ENCODE data around the gene ZFP28. TPM values are rescaled to one million over a fixed set of nuclear protein-coding genes. Genes with fewer than 3 reads are reported as not detected.

The ZFP28 gene
- total RNA-seq, 1 experiment from 2014 or later = 9.4 TPM

GRCh38 chr19:56595548-56595899 lies 56.8 kb downstream of the ZFP28 start:
- DNase-seq (ENCODE audit: low read depth) = peak; percentile 29

GRCh38 chr19:56596676-56597075 lies 57.9 kb downstream of the ZFP28 start:
- DNase-seq (ENCODE audit: low read depth) = no peak

GRCh38 chr19:56597696-56598095 lies 58.9 kb downstream of the ZFP28 start:
- DNase-seq (ENCODE audit: low read depth) = no peak

- DNase-seq (ENCODE audit: low read depth) = peak; percentile 18
Measured at GRCh38 chr19:56601375-56601774, 62.6 kb downstream of the ZFP28 start.

- no peak for DNase-seq (ENCODE audit: low read depth)
Measured at GRCh38 chr19:56603829-56604228, 65.1 kb downstream of the ZFP28 start.

Other genes starting within 250 kb of the ZFP28 start
- 8.9 and 10.9 TPM in 2 replicates for gene ZSCAN5A, start 224.1 kb upstream of the ZFP28 start, total RNA-seq (2014; rRNA removed; shearing (Covaris generic))
- gene ZNF582, start 145.4 kb upstream of the ZFP28 start, total RNA-seq (2014; rRNA removed; shearing (Covaris generic)) = 0.68 and 2.6 TPM in 2 replicates
- gene ZNF583, start 134.6 kb upstream of the ZFP28 start, total RNA-seq (2014; rRNA removed; shearing (Covaris generic)) = 2.1 and 3.5 TPM in 2 replicates
- gene ZNF667, start 61.6 kb upstream of the ZFP28 start, total RNA-seq (2014; rRNA removed; shearing (Covaris generic)) = 1.7 and 1.9 TPM in 2 replicates
- gene ZNF471, start 31.1 kb upstream of the ZFP28 start, total RNA-seq (2014; rRNA removed; shearing (Covaris generic)) = 1.1 and 1.3 TPM in 2 replicates
- gene ZNF470, start 28.5 kb downstream of the ZFP28 start, total RNA-seq (2014; rRNA removed; shearing (Covaris generic)) = 2.7 and 2.9 TPM in 2 replicates
- gene ZNF71, start 56.4 kb downstream of the ZFP28 start, total RNA-seq (2014; rRNA removed; shearing (Covaris generic)) = 6.0 and 8.3 TPM in 2 replicates
- 0.36 TPM in 1 of 2 replicates, not detected in the other for gene SMIM17, start 104.2 kb downstream of the ZFP28 start, total RNA-seq (2014; rRNA removed; shearing (Covaris generic))
- 0.24 TPM in 1 of 2 replicates, not detected in the other for gene ZNF835, start 132.8 kb downstream of the ZFP28 start, total RNA-seq (2014; rRNA removed; shearing (Covaris generic))